GM20000 (cell line): Measurements from ENCODE around the gene BICDL2.
A peak's percentile ranks its signal among the peaks of the same experiment; 100 is the strongest.

Experiments
- DNase-seq: peaks from one replicate; pipeline ENCODE4 v3.0.0; 2012; ENCODE audit warnings: low spot score
- TF ChIP-seq, protein P1 (sequence below): IDR thresholded peaks from 2 replicates; pipeline ENCODE4 v1.5.1; 2012; ENCODE audit warnings: mild to moderate bottlenecking, control low read depth; ENCODE audit errors: extremely low read depth, missing control alignments

BICDL2 gene

DNA sequence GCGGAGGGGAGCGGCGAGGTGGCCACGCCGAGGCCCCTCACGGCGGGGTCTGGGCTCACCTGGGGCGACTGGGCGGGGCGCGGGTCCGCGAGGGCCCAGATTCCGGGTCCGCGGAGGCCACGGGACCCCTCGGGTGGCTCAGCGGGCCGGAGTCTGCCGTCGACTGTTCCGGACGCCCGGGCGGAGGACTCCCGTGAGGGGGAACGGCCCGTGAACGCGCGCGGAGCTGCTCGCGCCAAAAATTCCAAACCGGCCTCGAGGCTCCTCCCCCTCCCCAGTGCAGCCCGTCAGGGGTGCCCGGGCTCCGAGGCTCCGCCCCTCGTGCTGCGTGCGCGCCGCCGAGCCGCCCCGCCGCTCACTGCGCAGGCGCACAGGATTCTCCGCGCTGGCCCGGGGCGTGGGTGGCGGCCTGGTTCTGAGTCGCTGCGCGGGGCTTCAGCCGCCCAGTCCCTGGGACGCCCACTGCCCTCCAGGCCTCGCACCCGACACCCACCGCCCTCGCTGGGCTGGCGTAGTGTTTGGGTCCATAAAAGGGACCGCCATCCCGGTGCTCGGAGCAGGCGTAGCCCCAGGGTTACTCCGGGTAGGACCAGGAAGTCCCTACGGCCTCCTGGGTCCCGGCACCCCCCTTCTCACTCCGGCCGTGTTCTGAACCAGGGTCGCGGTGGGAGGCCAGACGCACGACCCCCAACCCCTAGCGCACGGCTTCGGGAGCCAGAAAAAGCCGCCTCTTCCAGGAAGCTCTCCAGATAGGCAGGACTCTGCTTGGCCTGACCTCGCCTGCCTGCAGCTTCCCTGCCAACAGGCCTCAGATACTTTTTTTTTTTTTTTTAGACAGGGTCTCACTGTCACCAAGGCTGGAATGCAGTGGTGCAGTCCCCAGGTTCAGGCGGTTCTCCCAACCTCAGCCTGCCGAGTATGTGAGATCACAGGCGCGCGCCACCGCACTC, 56.2 kb downstream of the BICDL2 start, which contains the start of gene PKMYT1:
Gene PKMYT1, minus strand, starts transcription at position 220 of the 950 bp plus-strand sequence. CDS start 789 bp downstream, outside the sequence.
- TF ChIP-seq, protein P1, sequence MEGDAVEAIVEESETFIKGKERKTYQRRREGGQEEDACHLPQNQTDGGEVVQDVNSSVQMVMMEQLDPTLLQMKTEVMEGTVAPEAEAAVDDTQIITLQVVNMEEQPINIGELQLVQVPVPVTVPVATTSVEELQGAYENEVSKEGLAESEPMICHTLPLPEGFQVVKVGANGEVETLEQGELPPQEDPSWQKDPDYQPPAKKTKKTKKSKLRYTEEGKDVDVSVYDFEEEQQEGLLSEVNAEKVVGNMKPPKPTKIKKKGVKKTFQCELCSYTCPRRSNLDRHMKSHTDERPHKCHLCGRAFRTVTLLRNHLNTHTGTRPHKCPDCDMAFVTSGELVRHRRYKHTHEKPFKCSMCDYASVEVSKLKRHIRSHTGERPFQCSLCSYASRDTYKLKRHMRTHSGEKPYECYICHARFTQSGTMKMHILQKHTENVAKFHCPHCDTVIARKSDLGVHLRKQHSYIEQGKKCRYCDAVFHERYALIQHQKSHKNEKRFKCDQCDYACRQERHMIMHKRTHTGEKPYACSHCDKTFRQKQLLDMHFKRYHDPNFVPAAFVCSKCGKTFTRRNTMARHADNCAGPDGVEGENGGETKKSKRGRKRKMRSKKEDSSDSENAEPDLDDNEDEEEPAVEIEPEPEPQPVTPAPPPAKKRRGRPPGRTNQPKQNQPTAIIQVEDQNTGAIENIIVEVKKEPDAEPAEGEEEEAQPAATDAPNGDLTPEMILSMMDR: no peak
- peak; percentile 100 for DNase-seq

DNA sequence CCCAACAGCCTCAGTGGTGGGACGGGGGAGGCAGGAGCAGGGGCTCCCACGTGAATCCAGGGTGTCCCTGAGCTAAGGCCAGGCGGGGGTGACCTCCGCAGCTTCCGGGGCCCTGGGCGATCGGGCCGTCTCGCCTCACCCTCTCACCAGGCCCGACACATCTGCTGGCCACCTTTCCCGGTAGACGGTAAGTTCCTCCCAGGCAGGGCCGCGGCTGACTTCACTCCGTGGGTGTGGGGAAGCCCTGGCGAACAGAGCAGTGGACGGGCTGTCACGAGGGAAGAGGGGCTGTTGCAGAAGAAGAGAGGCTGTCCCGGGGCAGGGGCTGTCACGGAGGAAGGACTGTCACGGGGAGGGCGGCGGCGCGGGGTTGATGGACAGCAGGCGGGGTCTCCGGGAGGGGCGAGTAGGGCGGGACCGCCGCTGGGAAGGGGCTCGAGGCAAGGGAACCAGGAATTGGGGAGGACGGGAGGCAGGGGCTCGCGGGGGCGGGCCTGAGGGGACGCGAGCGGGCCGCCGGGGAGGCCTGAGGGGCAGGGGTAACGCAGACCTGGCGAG, 57.0 kb downstream of the BICDL2 start:
- TF ChIP-seq, protein P1: no peak
- DNase-seq: peak; percentile 59
